SU-DHL-6 (cell line): Measurements from ENCODE around the gene HOXA5.

Experiments
- CTCF ChIP-seq: fragments of 200-600 bp; sonication (generic); IDR thresholded peaks from one replicate; pipeline ENCODE4 v1.5.1; 2017; ENCODE audit warnings: antibody characterized with exemption, mild to moderate bottlenecking, low read length, moderate library complexity; ENCODE audit not compliant: insufficient read depth, poor library complexity, severe bottlenecking
- EZH2phosphoT487 ChIP-seq: fragments of 200-600 bp; sonication (generic), shearing (Covaris generic); conservative IDR thresholded peaks from 2 replicates; pipeline ENCODE4 v1.6.1; 2018; ENCODE audit warnings: mild to moderate bottlenecking, antibody characterized with exemption, low read length, moderate library complexity, mixed read lengths

DNA sequence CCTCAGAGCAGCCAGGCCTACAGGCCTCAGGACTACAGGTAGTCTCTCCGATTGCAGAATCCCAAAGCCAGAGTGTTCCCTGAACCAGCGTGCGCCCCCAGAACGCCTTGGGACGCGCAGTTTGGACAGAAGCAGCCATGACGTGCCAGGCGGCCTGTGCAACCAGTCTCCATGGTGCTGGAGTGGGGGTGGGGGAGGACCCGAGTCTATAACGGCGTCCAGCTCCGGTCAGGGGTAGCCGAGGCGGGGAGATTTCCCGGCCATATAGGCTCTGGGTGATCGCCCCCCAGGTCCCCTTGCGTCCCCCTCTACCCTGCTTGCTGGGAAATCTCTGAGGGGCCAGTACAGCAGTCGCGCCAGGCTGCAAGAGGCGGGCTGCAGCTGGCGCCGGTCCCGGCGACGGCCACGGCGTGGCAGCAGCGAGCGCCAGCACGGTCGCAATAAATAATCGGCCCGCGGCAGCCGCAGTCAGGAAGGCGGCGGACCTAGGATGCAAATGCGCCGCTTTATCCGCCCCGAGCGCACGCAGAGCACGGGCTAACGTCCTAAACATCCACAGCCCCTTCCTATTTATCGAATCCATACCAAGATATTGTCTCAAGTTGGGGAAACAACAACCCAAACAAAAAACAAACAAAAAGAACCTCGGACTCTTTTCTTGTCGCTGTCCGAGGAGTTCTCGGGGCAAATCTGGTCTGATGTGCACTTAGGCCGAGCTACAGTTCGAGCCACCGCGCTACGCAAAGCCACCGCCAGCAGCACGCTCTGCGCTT is 7.3 kb upstream of the HOXA5 start:
- TF ChIP-seq CTCF: peak; percentile 96
- no peak for TF ChIP-seq EZH2phosphoT487
